Stimulated activated CD8-positive, alpha-beta memory T cell treated with anti-CD3 and anti-CD28 coated beads, Interleukin-15, amount 100 ng/mL, for 4 hours (primary cell): ENCODE data around the gene ADCY1.

Source experiments
- DNase-seq, 2 donors: peaks; one replicate each; pipeline ENCODE4 v3.0.0-alpha.2; 2020; ENCODE audit warnings: low read depth in 2 of 2

The ADCY1 gene

DNA sequence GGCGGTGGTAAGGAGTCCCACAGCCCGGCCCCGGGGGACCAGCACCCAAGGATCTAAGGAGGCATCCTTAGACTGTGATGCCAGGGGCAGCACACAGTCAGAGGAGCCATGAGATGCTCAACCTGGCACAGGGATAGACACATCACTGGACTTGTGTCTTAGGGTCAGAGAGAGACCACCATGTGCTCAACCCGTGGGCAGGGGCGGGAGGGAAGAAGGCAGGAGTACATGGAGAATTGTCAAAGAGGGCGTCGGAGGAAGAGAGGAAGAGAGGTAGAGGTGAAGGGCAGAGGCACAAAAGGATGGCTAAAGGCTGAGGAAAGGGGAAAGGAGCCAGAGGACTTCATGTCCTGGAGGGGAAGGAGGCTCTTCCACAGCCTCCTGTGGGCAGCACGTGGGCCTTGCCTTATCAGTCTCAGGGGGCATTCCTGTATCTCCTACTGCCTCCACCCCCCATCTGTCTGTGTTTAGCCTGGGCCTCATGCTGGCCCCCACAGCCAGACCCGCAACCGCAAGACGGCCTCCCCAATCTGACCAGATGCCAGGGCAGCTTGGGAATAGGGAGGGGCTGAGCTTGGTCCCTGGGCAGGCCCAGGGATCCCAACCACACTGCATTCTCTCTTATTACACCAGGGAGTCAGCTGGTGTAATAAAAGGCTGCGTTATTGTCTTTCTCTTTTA, 2.2 kb downstream of the ADCY1 start:
- no peak for DNase-seq

DNA sequence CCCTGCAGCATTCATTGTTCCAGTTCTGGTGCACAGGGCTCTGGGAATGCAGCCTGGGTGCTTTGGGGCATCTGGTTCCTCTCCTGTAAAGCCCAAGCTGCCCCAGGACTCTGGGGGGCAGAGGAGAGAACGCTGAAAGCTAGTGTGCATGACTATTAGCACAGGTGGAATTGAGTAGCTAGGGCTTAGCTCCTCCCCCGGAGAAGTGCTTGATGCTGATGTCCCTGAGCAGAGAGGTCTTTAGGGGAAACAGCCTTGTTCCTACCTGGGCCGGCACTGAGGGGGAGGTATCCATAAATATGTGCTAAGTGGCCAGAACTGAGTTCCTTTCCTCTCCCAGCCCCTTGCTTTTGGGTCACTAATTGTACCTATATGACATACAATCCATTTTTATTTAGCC, 3.9 kb downstream of the ADCY1 start:
- DNase-seq = no peak

DNA sequence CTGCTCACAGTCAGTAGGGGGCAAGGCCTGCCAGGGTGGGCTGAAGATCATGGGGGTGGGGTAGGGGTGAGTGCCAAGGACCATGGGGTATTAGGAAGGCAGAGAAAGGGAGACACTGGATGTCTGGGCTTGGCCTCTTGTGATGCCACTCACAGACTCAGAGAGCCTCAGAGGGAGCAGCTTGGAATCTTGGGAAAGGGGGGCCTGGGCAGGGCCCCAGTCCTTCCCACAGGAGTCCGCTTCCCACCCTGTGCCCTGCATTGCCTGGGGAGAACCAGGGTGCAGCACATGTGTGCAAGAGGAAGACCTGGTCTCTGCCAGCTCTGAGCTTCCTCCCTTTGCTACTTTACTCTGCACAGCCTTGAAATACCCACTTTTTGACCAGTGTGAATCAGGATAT, 4.3 kb downstream of the ADCY1 start:
- no peak for DNase-seq

DNA sequence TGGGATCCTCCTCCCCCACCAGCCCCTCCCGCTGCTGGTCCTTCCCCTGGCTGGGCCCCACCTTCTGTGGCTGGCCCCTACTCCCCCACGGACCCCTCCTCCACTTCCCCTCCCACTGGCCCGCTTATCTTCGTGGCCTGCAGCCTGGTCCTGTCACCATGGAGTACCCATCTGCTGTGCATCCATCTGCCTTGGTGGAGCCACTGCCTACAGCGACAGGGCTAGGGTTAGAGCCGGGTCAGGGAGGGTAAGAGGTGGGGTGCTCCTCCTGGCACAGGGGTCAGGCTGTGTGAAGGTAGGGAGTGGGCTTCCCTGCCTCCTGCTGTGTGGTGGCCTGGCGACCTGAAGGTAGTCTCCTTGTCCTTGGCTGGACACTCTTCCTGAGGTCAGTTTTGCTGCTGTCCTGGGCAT, 5.2 kb downstream of the ADCY1 start:
- no peak for DNase-seq

DNA sequence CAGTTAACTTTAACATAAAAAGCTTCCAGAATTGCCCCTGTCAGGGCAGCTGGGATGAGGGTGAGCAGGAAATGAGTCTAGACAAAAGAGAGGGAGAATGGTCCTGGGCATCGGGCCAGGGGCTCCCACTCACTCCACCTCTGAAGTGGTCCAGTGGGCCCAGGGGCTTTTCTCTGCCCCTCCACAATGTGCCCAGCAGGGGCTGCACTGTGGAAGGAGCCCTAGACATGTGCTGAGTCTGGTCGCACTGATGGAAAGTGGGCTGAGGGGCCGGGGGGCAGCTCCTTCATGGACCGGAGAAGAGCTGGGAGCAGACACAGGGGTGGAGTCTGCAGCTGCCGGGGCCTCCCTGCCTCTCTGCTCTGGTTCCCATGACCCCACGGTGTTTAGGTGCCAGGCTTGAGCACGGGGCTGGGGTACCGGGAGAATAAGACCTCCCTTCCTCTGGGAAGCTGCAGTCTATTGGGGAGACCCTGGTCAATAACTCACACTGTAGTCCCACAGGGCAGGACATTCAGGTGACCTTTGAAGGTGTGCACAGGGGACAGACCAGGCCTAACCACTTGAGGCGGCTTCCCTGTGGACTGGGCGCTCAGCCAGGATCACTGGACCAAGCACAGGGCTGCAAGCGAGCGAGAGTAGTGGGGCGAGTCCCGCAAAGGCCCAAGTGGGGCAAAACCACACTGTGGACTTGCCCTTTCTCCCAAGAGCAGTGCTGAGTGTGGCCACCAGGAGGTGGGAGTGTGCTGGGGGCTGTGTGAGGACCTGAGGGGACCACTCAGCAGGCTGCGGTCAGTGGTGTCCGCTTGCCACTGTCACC, 6.1 kb downstream of the ADCY1 start:
- DNase-seq = no peak

DNA sequence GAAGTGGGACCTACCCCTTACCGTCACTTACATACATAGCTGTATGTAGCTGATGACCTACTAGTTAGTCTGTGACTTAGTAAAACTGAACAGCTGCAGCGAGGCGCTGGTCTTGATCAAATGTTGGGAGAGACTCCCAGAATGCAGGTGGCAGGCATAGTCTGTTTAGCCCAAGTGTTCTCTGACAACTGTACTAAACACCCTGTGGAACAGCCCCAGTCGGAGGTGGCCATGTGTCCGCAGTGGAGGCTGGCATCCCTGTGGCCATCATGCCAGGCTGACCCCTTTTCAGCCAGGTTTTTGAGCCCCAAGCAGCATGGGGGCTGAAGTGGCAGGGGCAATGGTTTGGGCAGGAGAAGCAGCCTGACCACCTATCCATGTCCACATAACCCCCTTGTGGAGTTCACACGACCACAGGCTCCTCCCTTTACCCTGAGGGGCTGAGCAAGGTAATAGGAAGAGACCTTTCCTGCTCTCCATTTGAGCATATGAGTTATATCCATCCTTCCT, 7.2 kb downstream of the ADCY1 start:
- no peak for DNase-seq

DNA sequence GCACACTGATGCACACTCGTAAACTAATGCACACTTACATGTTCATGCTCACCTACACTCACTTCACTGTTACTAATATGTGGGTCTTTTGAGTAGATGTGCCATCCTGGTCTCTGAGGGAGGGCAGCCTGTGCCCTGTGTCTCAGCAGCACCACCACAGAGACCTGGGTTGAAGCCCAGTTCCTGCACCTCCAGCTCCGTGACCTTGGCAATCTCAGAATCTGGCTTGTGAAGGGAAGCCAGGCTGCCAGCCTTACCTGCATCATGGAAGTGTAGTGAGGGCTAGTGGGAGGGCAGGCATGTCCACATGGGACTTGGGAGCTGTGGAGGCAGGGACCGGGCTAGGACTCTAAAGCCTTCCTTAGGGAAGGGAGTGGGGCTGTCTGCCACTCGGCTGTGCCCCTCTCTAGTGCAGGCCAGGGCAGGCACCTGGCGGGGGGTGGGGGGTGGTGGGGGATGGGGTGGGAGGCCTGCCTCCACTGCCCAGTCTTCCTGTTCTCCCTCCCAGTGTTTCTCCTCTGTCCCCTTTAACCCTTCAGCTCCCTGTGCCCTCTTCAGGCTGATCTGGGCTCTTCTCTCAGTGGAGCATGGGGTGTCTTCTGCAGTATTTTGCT, 8.1 kb downstream of the ADCY1 start:
- no peak for DNase-seq

DNA sequence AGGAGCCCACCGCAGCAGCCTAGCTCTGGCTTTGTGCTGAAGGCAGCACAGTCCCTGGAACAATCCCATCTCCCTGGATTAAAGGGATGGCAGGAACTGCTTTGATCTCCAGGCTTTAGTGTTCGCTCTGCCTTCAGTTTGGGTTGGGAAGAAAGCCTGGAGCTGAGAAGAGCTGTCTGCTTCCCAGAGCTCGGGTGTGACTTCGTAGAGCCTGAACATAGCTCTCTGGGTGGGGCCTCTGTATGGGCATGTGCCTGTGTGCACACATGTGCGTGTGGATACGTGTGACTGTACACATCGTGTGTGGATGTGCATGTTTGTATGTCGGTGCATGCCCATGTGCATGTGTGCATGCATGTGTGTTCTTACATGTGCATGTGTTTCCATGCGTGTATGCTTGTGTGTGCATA, 8.7 kb downstream of the ADCY1 start:
- DNase-seq = no peak

DNA sequence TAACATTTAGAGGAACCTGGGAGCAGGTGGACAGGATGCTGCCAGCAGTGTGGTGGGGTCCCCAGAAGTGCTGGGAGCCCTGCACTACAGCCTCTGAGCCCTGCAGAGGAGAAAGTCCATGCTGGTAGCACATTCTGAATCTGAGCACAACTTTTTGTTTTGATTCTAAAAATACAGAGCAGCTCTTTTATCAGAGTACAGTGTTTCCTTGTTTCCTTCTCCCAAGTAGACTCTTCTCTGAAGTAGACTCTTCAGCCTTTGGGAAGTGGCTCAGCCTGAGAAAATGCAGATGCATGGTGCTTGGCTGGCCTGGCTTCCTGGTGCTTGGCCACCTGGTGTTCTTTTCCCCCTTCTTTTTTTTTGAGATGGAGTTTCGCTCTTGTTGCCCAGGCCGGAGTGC, 9.1 kb downstream of the ADCY1 start:
- no peak for DNase-seq

DNA sequence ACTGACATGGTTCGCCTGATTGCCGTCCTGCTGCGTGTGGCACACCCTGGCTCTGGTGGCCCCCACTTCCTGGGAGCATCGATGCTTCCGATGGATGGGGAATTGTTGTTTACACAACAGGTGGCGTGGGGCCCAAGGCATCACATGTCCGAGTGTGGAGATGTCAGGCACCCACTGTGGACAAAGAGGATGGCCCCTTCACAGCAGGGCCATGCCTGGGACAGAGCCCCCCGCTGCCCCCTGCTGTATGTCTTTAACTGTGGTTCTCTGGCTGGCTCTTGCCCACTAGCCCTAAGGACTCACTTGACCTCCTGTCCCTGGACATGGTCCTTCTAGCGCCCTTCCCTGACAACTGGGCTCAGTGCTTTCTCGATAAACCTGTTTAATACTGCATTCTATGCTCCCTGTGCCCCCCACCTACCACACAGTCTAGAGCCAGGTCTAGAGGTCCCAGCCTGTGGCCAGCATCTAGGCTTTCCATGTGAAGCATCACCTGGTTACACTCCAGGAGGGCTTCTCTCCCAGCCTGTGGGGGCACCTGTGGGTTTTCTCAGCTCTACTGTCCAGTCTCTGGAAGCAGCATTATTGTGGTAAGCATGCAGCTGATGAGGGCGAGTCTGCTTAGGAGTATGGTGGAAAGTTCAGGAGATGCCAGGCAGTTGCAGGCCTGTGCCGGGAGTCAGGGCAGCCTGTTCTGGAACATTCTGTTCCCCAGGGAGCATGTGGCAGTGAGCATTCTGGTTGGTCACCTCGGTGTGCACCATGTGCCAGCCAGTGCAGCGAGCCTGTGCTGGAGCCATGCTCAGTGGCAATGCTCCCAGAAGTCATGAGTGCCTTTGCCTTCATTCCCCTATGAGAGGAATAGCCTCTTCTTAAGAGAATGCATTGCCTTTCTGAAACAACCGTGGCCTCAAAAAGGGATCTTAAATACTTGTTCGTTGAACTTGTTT, 10.4 kb downstream of the ADCY1 start:
- DNase-seq = no peak

DNA sequence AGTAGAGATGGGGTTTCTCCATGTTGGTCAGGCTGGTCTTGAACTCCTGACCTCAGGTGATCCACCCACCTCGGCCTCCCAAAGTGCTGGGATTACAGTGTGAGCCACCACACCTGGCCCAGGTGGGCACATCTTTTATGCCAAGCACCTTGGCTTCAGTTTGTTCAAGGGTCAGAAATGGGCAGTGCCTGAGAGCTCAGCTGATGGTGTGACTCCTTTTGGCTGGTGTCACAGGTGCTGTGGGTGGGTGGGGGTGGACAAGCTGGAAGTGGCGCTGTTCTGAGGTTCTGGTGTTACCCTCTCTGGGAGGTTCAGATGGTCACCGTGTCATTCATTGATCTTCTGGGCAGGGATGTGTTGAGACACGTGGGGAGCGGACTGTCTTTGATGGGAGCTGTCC, 11.5 kb downstream of the ADCY1 start:
- DNase-seq = no peak

DNA sequence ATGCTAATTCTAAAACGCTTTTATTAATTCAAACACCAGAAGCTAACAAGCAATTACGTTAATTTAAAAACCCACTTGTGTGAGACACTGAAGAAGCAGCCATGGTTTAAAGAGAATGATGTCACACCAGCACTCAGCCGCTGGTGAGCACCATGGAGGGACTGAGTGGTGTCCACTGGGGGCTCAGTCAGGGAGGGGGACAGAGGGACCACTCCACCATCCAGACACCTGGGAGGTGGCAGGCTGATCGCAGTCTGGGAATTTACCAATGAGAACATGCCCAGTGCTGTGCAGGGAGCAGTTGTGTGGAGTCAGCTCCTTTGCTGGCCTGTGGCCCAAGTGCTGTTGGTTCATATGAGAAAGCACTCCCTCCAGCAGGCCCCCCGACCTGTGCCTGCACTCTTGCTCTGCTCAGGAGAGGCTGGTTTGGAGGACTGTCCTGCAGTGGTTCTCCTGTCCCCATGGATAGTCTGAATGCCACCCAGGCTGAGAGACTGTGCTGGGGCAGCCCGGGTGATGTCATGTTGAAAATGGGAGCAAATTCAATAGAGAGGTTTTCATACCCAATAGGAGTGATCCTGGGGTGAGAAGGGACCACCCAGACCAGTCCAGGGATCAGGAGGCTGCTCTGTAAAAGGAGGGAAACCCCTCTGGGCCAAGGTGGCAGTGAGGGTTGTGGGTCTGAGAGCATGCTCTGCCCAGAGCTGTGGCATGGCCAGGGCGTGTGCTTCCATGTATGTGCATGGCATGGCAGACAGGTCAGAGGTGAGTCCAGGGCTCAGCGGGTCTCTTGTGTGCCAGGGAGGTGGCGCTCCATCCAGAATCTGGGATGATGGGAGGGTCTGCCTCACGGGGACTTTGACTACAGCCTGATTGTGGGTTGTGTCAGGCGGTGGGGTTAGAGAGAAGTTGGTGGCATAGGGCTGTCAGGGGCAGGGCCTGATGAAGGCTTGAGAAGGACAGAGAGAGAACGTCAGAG, 12.7 kb downstream of the ADCY1 start:
- no peak for DNase-seq

DNA sequence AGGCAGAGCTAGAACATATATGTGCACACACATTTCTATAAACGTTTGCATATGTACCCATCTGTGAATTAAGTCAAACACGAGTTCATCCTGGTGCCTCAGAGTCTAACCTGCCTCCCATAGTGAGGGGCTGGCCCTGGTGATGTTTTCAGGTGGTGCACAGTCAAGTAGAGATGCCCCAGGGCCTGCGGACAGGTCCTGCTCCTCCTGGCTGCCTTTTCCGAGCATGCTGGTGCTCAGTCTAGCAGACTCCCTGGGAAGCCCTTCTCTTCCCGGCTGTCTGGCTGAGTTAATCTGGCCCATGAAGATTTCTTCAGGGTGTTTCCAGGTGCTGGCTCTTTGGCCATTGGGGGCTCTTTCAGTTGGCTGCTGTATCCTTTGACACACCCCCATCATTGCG, 14.3 kb downstream of the ADCY1 start:
- no peak for DNase-seq

DNA sequence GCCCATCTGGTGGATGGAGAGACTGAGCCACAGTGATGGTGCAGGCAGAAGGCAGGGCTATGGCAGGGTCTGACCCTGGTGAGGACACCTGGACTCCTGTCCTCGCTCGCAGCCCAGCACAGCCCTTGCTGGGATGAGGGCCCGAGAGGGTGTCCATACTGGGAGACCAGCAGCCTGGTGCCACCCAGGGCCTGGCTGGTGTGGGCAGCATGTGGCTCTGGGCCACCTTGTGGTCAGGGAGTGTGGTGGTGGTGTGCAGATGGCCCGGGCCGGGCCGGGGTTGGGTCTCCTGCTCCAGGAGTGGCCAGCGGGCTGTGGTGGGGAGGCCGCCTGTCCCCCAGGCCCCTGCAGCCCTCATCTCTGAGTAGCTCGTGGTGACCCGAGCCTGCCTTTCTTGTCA, 14.9 kb downstream of the ADCY1 start:
- DNase-seq = no peak

DNA sequence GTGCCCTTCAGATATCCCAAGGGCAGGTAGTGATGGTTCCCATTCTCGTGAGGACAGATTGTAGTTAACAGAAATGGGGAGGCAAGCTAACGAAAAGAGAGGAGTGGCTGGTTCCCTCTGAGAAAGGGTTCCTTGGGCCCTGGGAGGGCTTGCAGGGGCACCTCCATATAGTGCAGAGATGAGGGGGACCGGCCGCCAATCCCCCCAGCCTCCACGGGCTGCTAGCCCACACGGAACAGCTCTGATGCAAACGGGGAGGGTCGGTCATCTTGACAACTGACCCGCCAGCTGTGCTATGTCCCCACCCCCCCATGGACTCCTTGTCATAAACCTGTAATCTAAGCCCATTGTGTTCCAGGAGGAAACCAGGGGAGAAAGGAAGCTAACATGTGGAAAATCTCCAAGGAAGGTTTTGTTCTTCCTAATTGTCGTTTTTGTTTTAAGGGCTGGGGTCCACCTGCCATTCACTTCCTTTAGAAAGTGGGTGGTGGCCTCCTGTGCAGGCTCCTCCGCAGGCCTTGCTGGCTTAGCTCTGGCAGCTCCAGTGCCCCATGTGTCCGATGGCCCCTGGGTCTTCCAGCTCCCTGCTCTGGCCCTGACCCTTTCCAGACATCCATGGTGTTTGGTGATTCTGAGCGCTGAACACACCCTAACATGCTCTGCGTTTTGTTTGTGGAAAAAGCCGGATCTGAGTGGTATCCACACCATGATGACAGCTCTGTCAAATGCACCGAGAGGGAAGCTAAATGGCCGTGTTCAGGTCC, 15.9 kb downstream of the ADCY1 start:
- no peak for DNase-seq

DNA sequence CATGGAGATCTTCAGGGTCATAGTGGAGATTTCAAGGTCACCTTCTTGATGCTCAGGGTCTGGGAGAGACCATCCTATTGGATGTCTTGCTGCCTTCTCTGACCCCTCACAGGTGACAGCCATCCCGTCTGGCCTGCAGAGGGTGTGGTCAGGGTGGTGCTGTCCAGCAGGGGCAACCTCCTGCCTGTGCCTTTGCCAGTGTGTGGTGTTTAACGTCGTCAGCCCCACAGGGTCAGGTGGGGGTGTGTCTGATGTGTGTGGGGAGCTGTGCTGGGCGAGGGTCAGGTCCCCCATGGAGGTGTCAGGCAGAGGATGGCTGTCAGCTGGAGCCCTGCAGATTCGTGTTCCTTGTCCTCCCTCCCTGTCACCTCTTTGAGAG, 16.5 kb downstream of the ADCY1 start:
- no peak for DNase-seq

DNA sequence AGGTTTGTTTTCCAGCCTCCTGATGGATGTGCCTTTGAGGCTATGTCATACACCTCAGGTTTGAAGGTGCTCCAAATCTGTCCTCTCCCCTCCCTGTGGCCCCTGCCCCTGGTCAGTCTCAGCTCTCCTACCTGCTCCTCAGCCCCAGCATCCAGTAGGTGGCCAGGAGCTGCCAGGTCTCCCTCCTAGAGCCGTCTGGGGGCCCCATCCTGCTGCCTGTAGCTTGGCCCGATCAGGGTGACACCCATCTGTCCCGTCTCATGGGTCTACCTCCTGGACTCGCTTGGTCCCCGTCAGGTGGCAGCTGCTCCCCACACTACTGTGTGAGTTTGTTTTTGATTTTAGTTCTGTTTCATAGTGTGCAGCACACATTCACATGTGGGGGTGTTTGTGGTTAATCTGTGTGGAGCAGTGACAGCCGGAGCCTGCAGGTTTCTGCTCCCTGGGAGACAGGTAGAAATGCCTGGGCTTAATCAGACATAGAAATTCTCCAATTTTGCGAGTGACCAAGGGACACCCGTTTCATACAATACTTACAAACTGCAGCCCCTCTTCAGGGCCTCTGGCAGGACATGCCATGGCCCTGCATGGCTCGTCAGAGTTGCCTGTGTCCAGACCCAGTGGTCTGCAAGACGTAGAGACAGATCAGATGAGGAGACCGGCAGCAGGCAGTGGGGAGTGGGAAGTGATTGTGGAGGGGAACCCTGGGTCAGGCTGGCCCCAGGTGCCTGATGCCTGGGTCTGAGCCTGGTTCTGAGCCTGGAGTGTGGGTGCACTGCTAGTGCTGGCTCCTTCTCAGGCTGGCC, 17.1 kb downstream of the ADCY1 start:
- DNase-seq = no peak

DNA sequence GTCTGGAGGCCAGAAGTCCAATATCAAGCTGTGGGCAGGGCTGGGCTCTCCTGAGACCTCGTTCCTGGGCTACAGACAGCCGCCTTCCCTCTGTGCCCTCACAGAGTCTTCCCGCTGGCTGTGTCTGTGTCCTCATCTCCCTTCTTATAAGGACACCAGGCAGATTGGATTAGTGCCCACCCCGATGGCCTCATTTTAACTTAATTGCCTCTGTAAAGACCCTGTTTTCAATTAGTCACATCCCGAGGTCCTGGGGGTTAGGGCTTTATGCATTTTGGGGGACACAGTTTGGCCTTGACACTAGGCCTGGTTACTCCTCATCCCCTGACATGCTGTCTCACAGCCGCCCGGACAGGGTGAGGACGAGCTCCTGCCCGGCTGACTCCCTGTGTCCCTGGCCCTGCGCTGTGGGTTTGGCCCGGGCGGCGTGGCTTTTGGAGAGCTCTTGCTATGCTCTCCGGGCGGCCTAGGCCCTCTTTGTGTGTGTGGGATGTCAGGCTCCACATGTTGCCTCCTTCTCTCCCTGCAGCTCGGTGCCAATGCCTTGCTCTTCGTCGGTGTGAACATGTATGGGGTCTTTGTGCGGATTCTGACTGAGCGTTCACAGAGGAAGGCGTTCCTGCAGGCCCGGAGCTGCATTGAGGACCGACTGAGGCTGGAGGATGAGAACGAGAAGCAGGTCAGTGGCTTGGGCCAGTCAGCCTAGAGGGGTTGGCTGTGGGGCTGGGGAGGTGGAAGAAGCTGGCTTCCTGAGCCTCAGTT, 18.2 kb downstream of the ADCY1 start:
- DNase-seq = no peak
